Sigmoid colon (tissue), 7 donors: Measurements from ENCODE around the gene WNT1. TPM values are rescaled to one million over a fixed set of nuclear protein-coding genes. Genes with fewer than 3 reads are reported as not detected.

Source experiments
- DNase-seq: peaks from one replicate; pipeline ENCODE4 v3.0.0-alpha.2; 2019
- H3K27ac ChIP-seq, 4 donors: fragments of 200-600 bp; sonication (generic); one replicate each; pipeline ENCODE4 v1.5.1; 2016 to 2019; ENCODE audit warnings: mild to moderate bottlenecking in 1 of 4
- H3K27me3 ChIP-seq, 3 donors: fragments of 200-600 bp; sonication (generic); one replicate each; pipeline ENCODE4 v1.5.1; 2019; ENCODE audit warnings: mild to moderate bottlenecking in 1 of 3
- H3K36me3 ChIP-seq, 4 donors: fragments of 200-600 bp; sonication (generic); one replicate each; pipeline ENCODE4 v1.5.1; 2016 to 2019
- H3K4me1 ChIP-seq, 4 donors: fragments of 200-600 bp; sonication (generic); one replicate each; pipeline ENCODE4 v1.5.1; 2017 to 2019
- H3K4me3 ChIP-seq, 4 donors: fragments of 200-600 bp; sonication (generic); one replicate each; pipeline ENCODE4 v1.5.1; 2017 to 2019; ENCODE audit warnings: mild to moderate bottlenecking in 2 of 4, moderate library complexity in 1 of 4
- H3K9me3 ChIP-seq, 4 donors: fragments of 200-600 bp in 3 of 4; sonication (generic) in 3 of 4; one replicate each; pipeline versions ENCODE4 v1.5.1 to v1.6.1; 2013 to 2019
- EP300 ChIP-seq, 4 donors: sonication (generic); formaldehyde crosslinking; IDR thresholded peaks; one replicate each; pipeline ENCODE4 v1.6.1; 2017; ENCODE audit warnings: antibody characterized with exemption in 4 of 4
- POLR2A ChIP-seq, 2 donors: fragments of 450-650 bp; IDR thresholded peaks; one replicate each; pipeline ENCODE4 v1.6.1; 2016; ENCODE audit warnings: antibody characterized with exemption in 2 of 2, mild to moderate bottlenecking in 2 of 2, moderate library complexity in 2 of 2
- POLR2AphosphoS5 ChIP-seq, 4 donors: sonication (generic); formaldehyde crosslinking; IDR thresholded peaks; one replicate each; pipeline ENCODE4 v1.6.1; 2017; ENCODE audit warnings: antibody characterized with exemption in 4 of 4
- WGBS, 2 donors: extraction: QIAGEN DNeasy Blood & Tissue Kit; methylation state at CpG; one replicate each; pipeline ENCODE4 v1.1.7; 2013; 5-methylcytosine and 5-hydroxymethylcytosine counted together
- intact Hi-C: fragments of 100-400 bp; cut with DNase I; formaldehyde crosslinking; loops from one replicate; pipeline ENCODE4 v1.15.1; 2023
- polyA plus RNA-seq, 3 donors: library from polyadenylated mRNA; stranded (reverse); fragments of 200-250 nt; gene quantifications; one replicate each; pipeline ENCODE4 v1.2.3, GENCODE V29; 2013
- total RNA-seq, 4 donors: library from RNA; depleted of rRNA; stranded (reverse); fragments of >200 nt; gene quantifications; one replicate each; pipeline ENCODE4 v1.1.0, GENCODE V29; 2016
- TF ChIP-seq, protein P1 (sequence below), 4 experiments: fragments of 450-650 bp in 3 of 4; fragments of 200-600 bp in 1 of 4; IDR thresholded peaks; one replicate each; pipeline ENCODE4 v1.5.1; 2016 to 2019; ENCODE audit warnings: antibody characterized with exemption in 4 of 4, mild to moderate bottlenecking in 3 of 4, moderate library complexity in 2 of 4
- donor health status: healthy with polysubstance abuse.
- donor health status: Bipolar disorder and iron deficiency.
- donor health status: healthy.

WNT1 gene
- total and polyA plus RNA-seq, 7 donors: 0.10 TPM; not detected in 6

DNA sequence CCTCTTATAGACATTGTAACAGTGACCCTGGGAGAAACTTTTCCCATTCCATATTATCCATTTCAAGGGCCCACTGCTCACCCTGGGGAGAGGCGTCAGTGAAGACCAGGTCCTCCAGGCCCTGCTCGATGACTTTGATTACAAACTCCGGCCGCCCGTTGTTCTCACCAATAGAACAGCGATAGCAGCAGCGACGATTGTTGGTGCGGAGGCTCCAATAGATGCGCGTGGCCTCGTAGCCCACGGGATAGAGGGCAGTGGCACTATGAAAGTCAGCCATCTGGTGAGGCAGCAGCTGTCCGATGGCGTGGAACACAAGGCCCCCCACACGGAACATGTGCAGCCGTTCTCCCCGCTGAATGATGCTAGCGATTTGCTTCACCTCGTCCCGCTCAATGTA lies 48.0 kb downstream of the WNT1 start:
- intact Hi-C loops: no loop called here
- H3K9me3 ChIP-seq: no peaks in the 10 kb centered on the region
- H3K4me3 ChIP-seq: no peak overlapping the region
- peak in 1 of 4 donors; percentile 4 for TF ChIP-seq POLR2AphosphoS5 (IDR thresholded peaks at IDR 0.05)
- TF ChIP-seq EP300 (IDR thresholded peaks at IDR 0.05): no peak
- WGBS, 2 donors: 96% methylated on average over 21 of the region's 21 CpGs
- H3K4me1 ChIP-seq: no peaks in the 10 kb centered on the region
- no peak for DNase-seq
- H3K27ac ChIP-seq: no peak overlapping the region
- peaks cover 49 to 95% (median 70%) of the 10 kb centered on the region in 4 donors for H3K36me3 ChIP-seq
- H3K27me3 ChIP-seq: no peaks in the 10 kb centered on the region

GRCh38 chr12:49026678-49027480 lies 48.8 kb downstream of the WNT1 start:
- 94 to 95% methylated on average over 26 of the region's 26 CpGs for WGBS, 2 donors
- Histone ChIP-seq H3K4me3 (no peak overlapping the region), H3K27ac (no peak overlapping the region), H3K4me1 (peaks cover 0 to 3% (median 0%) of the 10 kb centered on the region in 4 donors), H3K36me3 (peaks cover 44 to 94% (median 66%) of the 10 kb centered on the region in 4 donors), H3K27me3 (no peaks in the 10 kb centered on the region), H3K9me3 (no peaks in the 10 kb centered on the region)
- intact Hi-C loops: no loop called here
- DNase-seq: no peak
- TF ChIP-seq POLR2A (IDR thresholded peaks at IDR 0.05): no peak
- TF ChIP-seq POLR2AphosphoS5 (IDR thresholded peaks at IDR 0.05): peak in 1 of 4 donors; percentile 5

GRCh38 chr12:49027846-49028555 lies 49.9 kb downstream of the WNT1 start:
- H3K36me3 ChIP-seq: peaks cover 47 to 94% (median 63%) of the 10 kb centered on the region in 4 donors
- intact Hi-C loops: no loop called here

GRCh38 chr12:49028666-49029275 lies 50.6 kb downstream of the WNT1 start:
- 90 to 94% methylated on average over 10 of the region's 10 CpGs for WGBS, 2 donors
- TF ChIP-seq POLR2AphosphoS5 (IDR thresholded peaks at IDR 0.05) (no peak), POLR2A (IDR thresholded peaks at IDR 0.05) (no peak), EP300 (IDR thresholded peaks at IDR 0.05) (no peak)
- TF ChIP-seq, protein P1, sequence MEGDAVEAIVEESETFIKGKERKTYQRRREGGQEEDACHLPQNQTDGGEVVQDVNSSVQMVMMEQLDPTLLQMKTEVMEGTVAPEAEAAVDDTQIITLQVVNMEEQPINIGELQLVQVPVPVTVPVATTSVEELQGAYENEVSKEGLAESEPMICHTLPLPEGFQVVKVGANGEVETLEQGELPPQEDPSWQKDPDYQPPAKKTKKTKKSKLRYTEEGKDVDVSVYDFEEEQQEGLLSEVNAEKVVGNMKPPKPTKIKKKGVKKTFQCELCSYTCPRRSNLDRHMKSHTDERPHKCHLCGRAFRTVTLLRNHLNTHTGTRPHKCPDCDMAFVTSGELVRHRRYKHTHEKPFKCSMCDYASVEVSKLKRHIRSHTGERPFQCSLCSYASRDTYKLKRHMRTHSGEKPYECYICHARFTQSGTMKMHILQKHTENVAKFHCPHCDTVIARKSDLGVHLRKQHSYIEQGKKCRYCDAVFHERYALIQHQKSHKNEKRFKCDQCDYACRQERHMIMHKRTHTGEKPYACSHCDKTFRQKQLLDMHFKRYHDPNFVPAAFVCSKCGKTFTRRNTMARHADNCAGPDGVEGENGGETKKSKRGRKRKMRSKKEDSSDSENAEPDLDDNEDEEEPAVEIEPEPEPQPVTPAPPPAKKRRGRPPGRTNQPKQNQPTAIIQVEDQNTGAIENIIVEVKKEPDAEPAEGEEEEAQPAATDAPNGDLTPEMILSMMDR (IDR thresholded peaks at IDR 0.05): no peak
- no peak overlapping the region for H3K27ac ChIP-seq
- no peaks in the 10 kb centered on the region for H3K9me3 ChIP-seq
- peaks cover 47 to 94% (median 66%) of the 10 kb centered on the region in 4 donors for H3K36me3 ChIP-seq
- H3K4me1 ChIP-seq: peaks cover 0 to 14% (median 0%) of the 10 kb centered on the region in 4 donors
- no peak overlapping the region for H3K4me3 ChIP-seq
- no peaks in the 10 kb centered on the region for H3K27me3 ChIP-seq
- intact Hi-C loops: no loop called here
- DNase-seq: no peak

More at GRCh38 chr12:49027846-49028555, 49.9 kb downstream of the WNT1 start:
- WGBS, 2 donors: 94% methylated on average over 9 of the region's 9 CpGs
- DNase-seq: no peak
- Histone ChIP-seq H3K27me3 (no peaks in the 10 kb centered on the region), H3K27ac (no peak overlapping the region), H3K4me3 (no peak overlapping the region), H3K9me3 (no peaks in the 10 kb centered on the region), H3K4me1 (peaks cover 0 to 9% (median 0%) of the 10 kb centered on the region in 4 donors)
- TF ChIP-seq, protein P1 (IDR thresholded peaks at IDR 0.05): no peak
- TF ChIP-seq POLR2AphosphoS5 (IDR thresholded peaks at IDR 0.05): no peak
- TF ChIP-seq EP300 (IDR thresholded peaks at IDR 0.05): no peak
- TF ChIP-seq POLR2A (IDR thresholded peaks at IDR 0.05): no peak

DNA sequence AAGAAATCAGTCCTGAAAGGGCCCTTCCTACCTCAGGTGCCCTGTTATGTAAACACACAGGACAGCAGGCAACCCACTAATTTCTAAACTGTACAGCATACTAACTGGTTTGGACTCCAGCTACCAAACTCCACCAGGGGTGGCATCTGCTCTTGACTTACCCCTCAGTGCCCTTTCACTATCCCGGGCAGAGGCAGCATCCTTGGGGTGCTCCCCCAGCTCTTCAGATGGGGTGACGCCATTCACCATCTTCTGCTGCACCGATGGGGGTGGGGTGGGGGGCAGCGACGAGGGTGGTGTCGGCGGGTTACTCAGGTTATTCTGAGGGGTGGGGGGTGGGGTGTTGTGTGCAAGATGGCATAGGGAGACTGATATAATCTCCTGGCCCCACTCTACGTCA lies 52.0 kb downstream of the WNT1 start:
- TF ChIP-seq POLR2AphosphoS5 (IDR thresholded peaks at IDR 0.05) (no peak), POLR2A (IDR thresholded peaks at IDR 0.05) (no peak), EP300 (IDR thresholded peaks at IDR 0.05) (no peak)
- TF ChIP-seq, protein P1 (IDR thresholded peaks at IDR 0.05): no peak
- no peaks in the 10 kb centered on the region for H3K27me3 ChIP-seq
- no peak for DNase-seq
- intact Hi-C loops: no loop called here
- H3K36me3 ChIP-seq: peaks cover 45 to 94% (median 62%) of the 10 kb centered on the region in 4 donors
- H3K27ac ChIP-seq: no peak overlapping the region
- H3K9me3 ChIP-seq: no peaks in the 10 kb centered on the region
- 93 to 94% methylated on average over 8 of the region's 8 CpGs for WGBS, 2 donors
- H3K4me1 ChIP-seq: peaks cover 0 to 14% (median 0%) of the 10 kb centered on the region in 4 donors
- no peak overlapping the region for H3K4me3 ChIP-seq
